Measurements from ENCODE around the gene FNDC3A. TPM values are rescaled to one million over a fixed set of nuclear protein-coding genes. Genes with fewer than 3 reads are reported as not detected.

FNDC3A gene
- polyA plus RNA-seq, 1 experiment, result 82.1 TPM

DNA sequence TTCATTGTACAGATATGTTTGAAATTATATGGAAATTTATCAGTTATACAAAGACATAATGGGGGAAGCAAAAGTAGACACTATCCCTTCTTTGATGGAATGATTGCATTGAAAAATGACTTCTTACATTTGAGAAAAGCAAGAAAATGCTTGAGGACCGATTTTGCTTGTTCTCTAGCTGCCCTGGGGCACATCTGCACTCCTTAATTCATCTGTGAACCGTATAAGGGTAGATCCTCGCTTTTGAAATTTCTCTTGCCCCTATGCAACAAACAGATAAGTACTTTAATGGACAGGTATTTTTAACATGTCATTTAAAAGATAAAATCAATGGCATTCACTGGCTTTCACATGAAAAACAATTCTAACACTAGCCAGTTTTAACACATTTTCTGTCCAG, 230.9 kb downstream of the FNDC3A start:
- POLR2A ChIA-PET, result no interaction called here
- H3K27me3 ChIP-seq (ENCODE audit: control insufficient read depth, insufficient read depth, low read length), result no peaks in the 10 kb centered on the region
- no peaks in the 10 kb centered on the region for H3K9me3 ChIP-seq (ENCODE audit: control insufficient read depth, insufficient read depth, low read length)
- H3K4me3 ChIP-seq (ENCODE audit: low read depth, low read length), result no peak overlapping the region
- TF ChIP-seq, protein P1, sequence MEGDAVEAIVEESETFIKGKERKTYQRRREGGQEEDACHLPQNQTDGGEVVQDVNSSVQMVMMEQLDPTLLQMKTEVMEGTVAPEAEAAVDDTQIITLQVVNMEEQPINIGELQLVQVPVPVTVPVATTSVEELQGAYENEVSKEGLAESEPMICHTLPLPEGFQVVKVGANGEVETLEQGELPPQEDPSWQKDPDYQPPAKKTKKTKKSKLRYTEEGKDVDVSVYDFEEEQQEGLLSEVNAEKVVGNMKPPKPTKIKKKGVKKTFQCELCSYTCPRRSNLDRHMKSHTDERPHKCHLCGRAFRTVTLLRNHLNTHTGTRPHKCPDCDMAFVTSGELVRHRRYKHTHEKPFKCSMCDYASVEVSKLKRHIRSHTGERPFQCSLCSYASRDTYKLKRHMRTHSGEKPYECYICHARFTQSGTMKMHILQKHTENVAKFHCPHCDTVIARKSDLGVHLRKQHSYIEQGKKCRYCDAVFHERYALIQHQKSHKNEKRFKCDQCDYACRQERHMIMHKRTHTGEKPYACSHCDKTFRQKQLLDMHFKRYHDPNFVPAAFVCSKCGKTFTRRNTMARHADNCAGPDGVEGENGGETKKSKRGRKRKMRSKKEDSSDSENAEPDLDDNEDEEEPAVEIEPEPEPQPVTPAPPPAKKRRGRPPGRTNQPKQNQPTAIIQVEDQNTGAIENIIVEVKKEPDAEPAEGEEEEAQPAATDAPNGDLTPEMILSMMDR (IDR thresholded peaks at IDR 0.05; ENCODE audit: low read depth, low read length), result no peak
- no peak for DNase-seq (ENCODE audit: low read depth, low spot score)
- CTCF ChIA-PET, result no interaction called here
- H3K27ac ChIP-seq (ENCODE audit: low read depth, low read length), result no peak overlapping the region

DNA sequence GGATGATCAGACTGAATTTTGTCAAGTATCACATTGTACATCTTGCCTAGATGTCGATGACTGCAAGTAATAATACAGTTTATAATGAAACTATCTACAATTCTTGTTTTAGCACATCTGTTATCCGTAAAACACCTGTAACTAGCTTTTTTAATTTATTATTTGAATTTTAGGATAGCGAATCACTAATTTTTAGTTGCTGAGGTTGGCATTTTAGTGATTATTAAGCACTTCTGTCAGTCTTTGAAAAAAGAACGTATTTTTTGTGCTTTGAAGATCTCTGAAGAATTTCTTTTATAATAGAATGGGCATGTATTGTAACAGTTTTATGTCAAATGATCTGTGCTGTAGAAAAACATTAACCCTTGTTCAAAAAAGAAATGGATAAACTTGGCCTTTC, 232.9 kb downstream of the FNDC3A start:
- ChIA-PET POLR2A (no interaction called here), CTCF (no interaction called here)
- no peak for DNase-seq (ENCODE audit: low read depth, low spot score)
- H3K27me3 ChIP-seq (ENCODE audit: control insufficient read depth, insufficient read depth, low read length), result no peaks in the 10 kb centered on the region
- no peak overlapping the region for H3K4me3 ChIP-seq (ENCODE audit: low read depth, low read length)
- H3K9me3 ChIP-seq (ENCODE audit: control insufficient read depth, insufficient read depth, low read length), result no peaks in the 10 kb centered on the region
- TF ChIP-seq, protein P1 (IDR thresholded peaks at IDR 0.05; ENCODE audit: low read depth, low read length), result no peak
- no peak overlapping the region for H3K27ac ChIP-seq (ENCODE audit: low read depth, low read length)

DNA sequence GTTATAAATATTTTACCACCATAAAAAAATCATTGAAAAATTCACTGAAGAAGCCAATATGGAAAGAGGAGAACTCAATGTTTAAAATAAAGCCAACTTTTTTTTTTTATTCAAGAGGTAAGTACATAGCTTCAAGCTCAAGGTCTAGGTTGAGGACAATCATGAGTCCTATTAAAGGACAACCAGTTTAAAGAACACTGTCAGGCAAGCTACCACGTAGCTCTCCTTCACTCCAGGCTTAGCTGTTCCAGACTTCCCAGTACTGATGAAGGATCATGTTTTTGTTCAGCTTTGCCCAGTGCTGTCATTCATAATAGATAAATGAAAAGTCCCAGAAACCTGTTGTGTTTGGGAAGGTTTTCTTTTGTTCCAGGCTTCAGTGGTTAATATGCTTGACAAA, 234.4 kb downstream of the FNDC3A start:
- ChIA-PET POLR2A (no interaction called here), CTCF (interaction anchor here (0.6 to 0.9 kb wide), 2 partner anchors 70 to 71 kb away, joined by 3 to 4 read pairs; no protein-coding TSS in a partner anchor)
- H3K27me3 ChIP-seq (ENCODE audit: control insufficient read depth, insufficient read depth, low read length), result no peaks in the 10 kb centered on the region

DNA sequence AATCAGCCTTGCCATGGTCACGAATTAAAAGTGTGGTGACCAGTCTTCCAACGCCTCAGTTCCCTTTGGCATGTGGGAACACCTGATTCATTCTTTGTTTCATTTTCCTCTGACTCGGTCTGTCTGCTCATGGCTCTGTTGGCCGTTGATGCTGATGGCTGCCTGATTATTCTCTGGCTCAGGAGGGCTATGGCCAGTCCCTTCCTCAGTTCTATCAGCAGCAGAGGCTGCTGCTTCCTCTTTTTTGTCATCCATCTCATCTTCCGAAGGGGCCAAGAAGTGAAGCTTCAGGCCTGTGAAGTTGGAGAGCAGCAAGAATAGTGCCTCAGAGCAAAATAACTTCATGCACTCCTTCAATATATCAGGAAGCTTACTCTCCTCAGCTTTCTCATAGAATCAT, 235.0 kb downstream of the FNDC3A start:
- ChIA-PET POLR2A (interaction anchor here (0.8 kb wide), 1 partner anchor 349 kb away, joined by 3 read pairs; no protein-coding TSS in a partner anchor), CTCF (interaction anchor here (0.6 to 0.9 kb wide), 2 partner anchors 70 to 71 kb away, joined by 3 to 4 read pairs; no protein-coding TSS in a partner anchor)
- Histone ChIP-seq H3K27me3 (ENCODE audit: control insufficient read depth, insufficient read depth, low read length) (no peaks in the 10 kb centered on the region), H3K9me3 (ENCODE audit: control insufficient read depth, insufficient read depth, low read length) (no peaks in the 10 kb centered on the region), H3K4me3 (ENCODE audit: low read depth, low read length) (no peak overlapping the region), H3K27ac (ENCODE audit: low read depth, low read length) (no peak overlapping the region)
- TF ChIP-seq, protein P1 (IDR thresholded peaks at IDR 0.05; ENCODE audit: low read depth, low read length), result no peak
- no peak for DNase-seq (ENCODE audit: low read depth, low spot score)

More for the DNA sequence above, 234.4 kb downstream of the FNDC3A start:
- Histone ChIP-seq H3K4me3 (ENCODE audit: low read depth, low read length) (no peak overlapping the region), H3K9me3 (ENCODE audit: control insufficient read depth, insufficient read depth, low read length) (no peaks in the 10 kb centered on the region), H3K27ac (ENCODE audit: low read depth, low read length) (no peak overlapping the region)
- TF ChIP-seq, protein P1 (IDR thresholded peaks at IDR 0.05; ENCODE audit: low read depth, low read length), result no peak
- DNase-seq (ENCODE audit: low read depth, low spot score), result no peak

DNA sequence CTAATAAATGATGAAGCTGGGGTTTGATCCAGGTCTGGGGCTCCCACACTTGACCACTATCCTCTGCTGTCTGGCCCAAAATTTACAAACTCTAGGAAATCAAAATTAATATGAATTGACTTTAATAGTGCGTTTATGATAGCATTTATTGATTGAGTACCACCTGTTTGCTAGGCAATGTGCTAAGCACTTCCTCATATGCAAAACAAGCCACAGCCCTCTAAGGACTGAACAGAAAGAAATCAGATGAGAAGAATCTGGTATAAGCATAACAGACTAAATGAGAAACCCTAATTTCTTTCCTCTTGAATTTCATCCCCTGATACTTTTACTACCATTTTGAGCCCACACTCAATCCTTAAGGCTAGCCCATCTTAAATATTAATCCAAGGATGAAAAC, 237.8 kb downstream of the FNDC3A start:
- ChIA-PET POLR2A (no interaction called here), CTCF (no interaction called here)
- peaks cover 14% of the 10 kb centered on the region for H3K27me3 ChIP-seq (ENCODE audit: control insufficient read depth, insufficient read depth, low read length)
- H3K4me3 ChIP-seq (ENCODE audit: low read depth, low read length), result no peak overlapping the region
- no peak overlapping the region for H3K27ac ChIP-seq (ENCODE audit: low read depth, low read length)
- TF ChIP-seq, protein P1 (IDR thresholded peaks at IDR 0.05; ENCODE audit: low read depth, low read length), result no peak
- H3K9me3 ChIP-seq (ENCODE audit: control insufficient read depth, insufficient read depth, low read length), result no peaks in the 10 kb centered on the region
- no peak for DNase-seq (ENCODE audit: low read depth, low spot score)

Data from AG04450 (cell line).